HEK293 (cell line): ENCODE results near the gene SPACA6.

Experiments
- BCL6B ChIP-seq: fragments of 450-650 bp; formaldehyde crosslinking; IDR thresholded peaks from 2 replicates; pipeline ENCODE4 v1.5.1; 2017; ENCODE audit warnings: missing biosample characterization, missing genetic modification characterization
- CTCF ChIP-seq: fragments of 450-650 bp; formaldehyde crosslinking; IDR thresholded peaks from 2 replicates; pipeline ENCODE4 v1.5.1; 2016; ENCODE audit warnings: missing biosample characterization, missing genetic modification characterization
- PRDM1 ChIP-seq: fragments of 450-650 bp; formaldehyde crosslinking; IDR thresholded peaks from 2 replicates; pipeline ENCODE4; 2016; ENCODE audit warnings: missing biosample characterization, missing genetic modification characterization
- ZBTB6 ChIP-seq: fragments of 450-650 bp; formaldehyde crosslinking; IDR thresholded peaks from 2 replicates; pipeline ENCODE4 v1.5.1; 2017; ENCODE audit warnings: missing biosample characterization, missing genetic modification characterization
- ZNF394 ChIP-seq: fragments of 450-650 bp; formaldehyde crosslinking; IDR thresholded peaks from 2 replicates; pipeline ENCODE4 v1.5.1; 2016; ENCODE audit warnings: missing biosample characterization, missing genetic modification characterization, mild to moderate bottlenecking, moderate library complexity, borderline replicate concordance
- ZNF639 ChIP-seq: fragments of 450-650 bp; formaldehyde crosslinking; IDR thresholded peaks from 2 replicates; pipeline ENCODE4 v1.5.1; 2016; ENCODE audit warnings: missing biosample characterization, missing genetic modification characterization
- ZNF670 ChIP-seq: fragments of 450-650 bp; formaldehyde crosslinking; IDR thresholded peaks from 2 replicates; pipeline ENCODE4 v1.5.1; 2016; ENCODE audit warnings: missing biosample characterization, missing genetic modification characterization, low read depth

- TF ChIP-seq ZNF394: no peak
- TF ChIP-seq PRDM1 (tag by site-specific recombination): no peak
- TF ChIP-seq ZBTB6: no peak
- TF ChIP-seq ZNF670 (tag by site-specific recombination): no peak
- TF ChIP-seq CTCF (tag by site-specific recombination): no peak
- no peak for TF ChIP-seq ZNF639 (tag by site-specific recombination)
- TF ChIP-seq BCL6B (tag by site-specific recombination): no peak
Observed at GRCh38 chr19:51715850-51716249, 22.7 kb downstream of the SPACA6 start.
